Activated CD4-positive, alpha-beta T cell treated with anti-CD3 and anti-CD28 coated beads for 36 hours (primary cell): ENCODE measurements around the gene PCDHGB5. TPM values are rescaled to one million over a fixed set of nuclear protein-coding genes. Genes with fewer than 3 reads are reported as not detected.
"Not testable (repeated sequence)": the region's sequence is repeated elsewhere in the genome, so short reads cannot be mapped to it uniquely, and the experiment has no call there.

Experiments
- ATAC-seq: fragments of 200-7000 bp; cut with Tn5 transposase; one replicate; pipeline ENCODE4 v1.10.0; 2021; ENCODE audit warnings: mild to moderate bottlenecking, moderate library complexity
- CTCF ChIA-PET: fragments of 350-600 bp; sonication (Branson Sonifier 250); formaldehyde crosslinking; loops from one replicate; lab custom pipeline; 2021; ENCODE audit warnings: antibody characterized with exemption; lab: Charles Lee
- POLR2A ChIA-PET: fragments of 350-600 bp; sonication (Branson Sonifier 250); formaldehyde crosslinking; loops from one replicate; lab custom pipeline; 2021; ENCODE audit warnings: antibody characterized with exemption, inconsistent platforms; lab: Charles Lee
- DNase-seq: peaks from one replicate; pipeline ENCODE4 v3.0.0-alpha.2; 2020
- H3K27ac Mint-ChIP-seq: one replicate; pipeline ENCODE4 v1.8.0; 2021; ENCODE audit warnings: mixed read lengths
- H3K27me3 Mint-ChIP-seq: one replicate; pipeline ENCODE4 v1.8.0; 2021; ENCODE audit warnings: mixed read lengths
- H3K36me3 Mint-ChIP-seq: one replicate; pipeline ENCODE4 v1.8.0; 2021; ENCODE audit warnings: low read depth, mixed read lengths
- H3K4me1 Mint-ChIP-seq: one replicate; pipeline ENCODE4 v1.8.0; 2021; ENCODE audit warnings: mixed read lengths
- H3K4me3 Mint-ChIP-seq: one replicate; pipeline ENCODE4 v1.8.0; 2021; ENCODE audit warnings: mild to moderate bottlenecking, moderate library complexity, mixed read lengths
- H3K9me3 Mint-ChIP-seq: one replicate; pipeline ENCODE4 v1.8.0; 2021; ENCODE audit warnings: low read depth, mixed read lengths
- intact Hi-C, 2 experiments: fragments of 100-400 bp; cut with DNase I in 1 of 2; cut with micrococcal nuclease in 1 of 2; formaldehyde crosslinking; loops; one replicate each; pipeline versions ENCODE4 v1.14.2 to v1.15.1; 2022 to 2024; cut with DNase I, micrococcal nuclease
- total RNA-seq, 2 experiments: library from RNA; stranded (reverse); gene quantifications; one replicate each; pipeline ENCODE4 v1.2.3, GENCODE V29; 2021

PCDHGB5 gene
- total RNA-seq, 2 experiments from 2014 or later: 0.05 to 0.09 TPM

- POLR2A ChIA-PET: interaction anchor here (0.7 kb wide), 2 partner anchors 27 to 54 kb away, joined by 3 to 5 read pairs; no protein-coding TSS in a partner anchor
- H3K4me1 Mint-ChIP-seq: peaks cover 17% of the 10 kb centered on the region
- intact Hi-C loops: loop anchor here (1.0 to 5.0 kb wide), 3 partner anchors 47 to 134 kb away; partner anchors contain the start of gene PCDHGC3 (in 1 of the 2)
- ATAC-seq (peak; percentile 73), DNase-seq (peak; percentile 68)
- H3K27me3 Mint-ChIP-seq: peaks cover 69% of the 10 kb centered on the region
- H3K4me3 Mint-ChIP-seq: peak within 1 kb of the TSS; percentile 45
- peaks cover 31% of the 10 kb centered on the region for H3K36me3 Mint-ChIP-seq
- H3K27ac Mint-ChIP-seq: no peak within 1 kb of the TSS
- CTCF ChIA-PET: interaction anchor here (0.6 to 3.3 kb wide), 36 partner anchors 9 to 1247 kb away, joined by 3 to 32 read pairs (median 4); partner anchors contain the start of genes PCDHGA10, PCDHGA11, PCDHGA3 and PCDHGA4
- H3K9me3 Mint-ChIP-seq: peaks cover 33% of the 10 kb centered on the region
These were observed 32.8 kb downstream of the PCDHGB5 start, which contains the start of gene PCDHGA12 for GRCh38 chr5:141430332-141431113. TSS of gene PCDHGA12 (plus strand) at chr5:141430507. CDS start at chr5:141430760, 253 bp downstream.

DNA sequence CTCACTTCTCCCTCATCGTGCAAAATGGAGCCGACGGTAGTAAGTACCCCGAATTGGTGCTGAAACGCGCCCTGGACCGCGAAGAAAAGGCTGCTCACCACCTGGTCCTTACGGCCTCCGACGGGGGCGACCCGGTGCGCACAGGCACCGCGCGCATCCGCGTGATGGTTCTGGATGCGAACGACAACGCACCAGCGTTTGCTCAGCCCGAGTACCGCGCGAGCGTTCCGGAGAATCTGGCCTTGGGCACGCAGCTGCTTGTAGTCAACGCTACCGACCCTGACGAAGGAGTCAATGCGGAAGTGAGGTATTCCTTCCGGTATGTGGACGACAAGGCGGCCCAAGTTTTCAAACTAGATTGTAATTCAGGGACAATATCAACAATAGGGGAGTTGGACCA, 33.5 kb downstream of the PCDHGB5 start:
- Mint-ChIP-seq H3K4me3 (peak overlapping the region; percentile 45), H3K27me3 (peaks cover 64% of the 10 kb centered on the region), H3K27ac (no peak overlapping the region), H3K9me3 (peaks cover 33% of the 10 kb centered on the region), H3K4me1 (peaks cover 17% of the 10 kb centered on the region), H3K36me3 (peaks cover 31% of the 10 kb centered on the region)
- peak; percentile 36 for ATAC-seq
- POLR2A ChIA-PET: no interaction called here
- intact Hi-C loops: loop anchor here in 1 of 2 experiments (5.0 kb wide), 1 partner anchor 46 kb away; the partner anchor contains the start of gene PCDHGC3
- DNase-seq: peak; percentile 33
- CTCF ChIA-PET: interaction anchor here (0.7 to 3.3 kb wide), 24 partner anchors 10 to 133 kb away, joined by 3 to 32 read pairs (median 6); partner anchors contain the start of genes PCDHGA10, PCDHGA11, PCDHGA3 and PCDHGA4

DNA sequence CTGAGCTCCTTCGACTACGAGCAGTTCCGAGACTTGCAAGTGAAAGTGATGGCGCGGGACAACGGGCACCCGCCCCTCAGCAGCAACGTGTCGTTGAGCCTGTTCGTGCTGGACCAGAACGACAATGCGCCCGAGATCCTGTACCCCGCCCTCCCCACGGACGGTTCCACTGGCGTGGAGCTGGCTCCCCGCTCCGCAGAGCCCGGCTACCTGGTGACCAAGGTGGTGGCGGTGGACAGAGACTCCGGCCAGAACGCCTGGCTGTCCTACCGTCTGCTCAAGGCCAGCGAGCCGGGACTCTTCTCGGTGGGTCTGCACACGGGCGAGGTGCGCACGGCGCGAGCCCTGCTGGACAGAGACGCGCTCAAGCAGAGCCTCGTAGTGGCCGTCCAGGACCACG, 34.6 kb downstream of the PCDHGB5 start:
- POLR2A ChIA-PET, H3K4me3 Mint-ChIP-seq, DNase-seq, ATAC-seq, H3K27ac Mint-ChIP-seq: not testable (repeated sequence)
- Mint-ChIP-seq H3K9me3 (peaks cover 31% of the 10 kb centered on the region), H3K4me1 (peaks cover 17% of the 10 kb centered on the region), H3K27me3 (peaks cover 55% of the 10 kb centered on the region), H3K36me3 (peaks cover 27% of the 10 kb centered on the region)
- intact Hi-C loops: loop anchor here in 1 of 2 experiments (5.0 kb wide), 1 partner anchor 45 kb away; the partner anchor contains the start of gene PCDHGC3
- CTCF ChIA-PET: interaction anchor here (0.7 to 3.3 kb wide), 4 partner anchors 11 to 92 kb away, joined by 3 to 32 read pairs (median 10); partner anchors contain the start of gene PCDHGA11

GRCh38 chr5:141432726-141433125, 35.0 kb downstream of the PCDHGB5 start:
- POLR2A ChIA-PET, H3K27ac Mint-ChIP-seq, DNase-seq, H3K4me3 Mint-ChIP-seq, ATAC-seq: not testable (repeated sequence)
- CTCF ChIA-PET: interaction anchor here (0.7 kb wide), 1 partner anchor 33 kb away, joined by 3 read pairs; no protein-coding TSS in a partner anchor
- Mint-ChIP-seq H3K4me1 (peaks cover 17% of the 10 kb centered on the region), H3K36me3 (peaks cover 27% of the 10 kb centered on the region), H3K27me3 (peaks cover 52% of the 10 kb centered on the region), H3K9me3 (peaks cover 29% of the 10 kb centered on the region)
- intact Hi-C loops: loop anchor here in 1 of 2 experiments (5.0 kb wide), 1 partner anchor 45 kb away; the partner anchor contains the start of gene PCDHGC3

DNA sequence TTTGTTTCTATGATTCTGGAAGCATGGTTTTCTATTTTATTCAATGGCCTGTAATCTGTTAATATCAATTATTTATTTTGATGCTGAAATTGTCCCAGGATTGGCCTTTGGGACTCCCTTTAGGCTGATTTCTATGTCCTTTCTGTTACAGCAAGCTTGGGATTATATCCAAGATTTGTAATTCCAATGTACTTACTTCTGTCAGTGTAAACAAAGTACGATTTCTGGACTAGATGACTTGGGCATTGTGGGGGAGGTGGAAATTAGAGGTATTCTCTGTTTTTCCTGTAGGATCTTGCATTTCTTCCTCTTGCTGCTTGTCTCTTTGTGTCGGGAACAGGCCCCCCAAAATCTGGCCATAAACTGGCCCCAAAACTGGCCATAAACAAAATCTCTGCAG, 36.3 kb downstream of the PCDHGB5 start:
- ChIA-PET POLR2A (no interaction called here), CTCF (interaction anchor here (0.6 kb wide), 2 partner anchors 37 to 42 kb away, joined by 3 read pairs; partner anchors contain the start of gene PCDHGC3)
- peaks cover 21% of the 10 kb centered on the region for H3K36me3 Mint-ChIP-seq
- ATAC-seq (no peak), DNase-seq (no peak)
- no peak overlapping the region for H3K4me3 Mint-ChIP-seq
- peaks cover 17% of the 10 kb centered on the region for H3K4me1 Mint-ChIP-seq
- H3K27me3 Mint-ChIP-seq: peaks cover 44% of the 10 kb centered on the region
- intact Hi-C loops: loop anchor here in 1 of 2 experiments (5.0 kb wide), 1 partner anchor 43 kb away; the partner anchor contains the start of gene PCDHGC3
- peaks cover 27% of the 10 kb centered on the region for H3K9me3 Mint-ChIP-seq
- H3K27ac Mint-ChIP-seq: no peak overlapping the region

- CTCF ChIA-PET: interaction anchor here (0.9 to 1.3 kb wide), 2 partner anchors 16 to 127 kb away, joined by 3 read pairs; partner anchors contain the start of gene PCDHGA11
- POLR2A ChIA-PET: no interaction called here
These were observed 39.5 kb downstream of the PCDHGB5 start for GRCh38 chr5:141437221-141437620.

DNA sequence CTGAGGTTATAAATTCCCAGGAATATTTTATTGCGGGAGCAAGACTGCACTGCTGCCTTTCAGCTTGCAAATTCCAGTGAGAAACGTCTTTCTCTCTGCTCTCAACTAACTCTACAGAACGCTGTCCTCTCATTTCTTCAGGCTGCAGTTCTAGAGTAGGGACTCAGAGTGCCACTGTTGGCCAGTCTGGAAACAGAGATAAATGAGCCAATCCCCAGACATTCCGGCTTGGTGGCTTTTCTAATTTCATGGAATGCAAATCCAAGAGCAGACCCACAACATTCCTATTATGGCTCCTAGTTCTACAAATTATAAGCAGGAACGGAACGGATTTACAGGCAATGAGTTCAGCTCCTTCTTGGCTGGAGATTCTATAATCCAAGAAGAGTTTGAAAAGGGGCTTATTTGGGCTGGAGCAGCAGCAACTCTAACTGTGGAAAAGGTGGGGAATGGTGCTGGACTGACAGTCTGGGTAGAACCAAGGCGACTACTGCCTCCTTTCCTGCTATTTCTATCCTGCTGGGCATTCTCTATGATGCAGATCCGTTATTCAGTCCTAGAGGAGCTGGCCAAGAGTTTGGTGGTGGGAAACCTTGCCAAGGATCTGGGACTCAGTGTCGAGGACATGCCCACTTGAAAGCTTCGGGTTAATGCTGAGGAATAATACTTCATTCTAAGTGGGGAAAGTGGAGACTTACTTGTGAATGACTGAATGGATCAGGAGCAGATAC, 41.8 kb downstream of the PCDHGB5 start:
- H3K27ac Mint-ChIP-seq: no peak overlapping the region
- ChIA-PET POLR2A (no interaction called here), CTCF (interaction anchor here (0.6 to 0.8 kb wide), 3 partner anchors 16 to 232 kb away, joined by 3 to 4 read pairs (median 3); partner anchors contain the start of gene PCDHGB7)
- H3K36me3 Mint-ChIP-seq: no peaks in the 10 kb centered on the region
- peaks cover 7% of the 10 kb centered on the region for H3K9me3 Mint-ChIP-seq
- ATAC-seq (no peak), DNase-seq (no peak)
- H3K27me3 Mint-ChIP-seq: peaks cover 27% of the 10 kb centered on the region
- no peak overlapping the region for H3K4me3 Mint-ChIP-seq
- intact Hi-C loops: no loop called here
- H3K4me1 Mint-ChIP-seq: no peaks in the 10 kb centered on the region

More at GRCh38 chr5:141437221-141437620, 39.5 kb downstream of the PCDHGB5 start:
- H3K27ac Mint-ChIP-seq: no peak overlapping the region
- H3K27me3 Mint-ChIP-seq: peaks cover 38% of the 10 kb centered on the region
- intact Hi-C loops: no loop called here
- peaks cover 15% of the 10 kb centered on the region for H3K9me3 Mint-ChIP-seq
- DNase-seq: no peak
- ATAC-seq: no peak
- peaks cover 2% of the 10 kb centered on the region for H3K36me3 Mint-ChIP-seq
- H3K4me3 Mint-ChIP-seq: no peak overlapping the region
- H3K4me1 Mint-ChIP-seq: no peaks in the 10 kb centered on the region

DNA sequence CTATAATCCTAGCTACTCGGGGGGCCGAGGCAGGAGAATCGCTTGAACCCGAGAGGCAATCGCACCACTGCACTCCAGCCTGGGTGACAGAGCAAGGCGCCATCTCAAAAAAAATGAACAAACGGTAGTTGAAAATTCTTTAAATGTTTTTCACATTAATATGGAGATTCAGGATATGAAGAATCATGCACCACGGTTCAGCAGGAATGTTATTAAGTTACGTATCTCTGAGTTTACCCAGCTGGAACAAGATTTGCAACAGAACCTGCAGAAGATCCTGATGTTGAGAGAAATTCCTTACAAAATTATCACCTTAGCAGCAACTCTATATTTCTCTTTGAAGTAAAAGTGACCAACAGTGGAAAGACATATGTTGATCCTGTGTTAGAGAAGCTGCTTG, 42.6 kb downstream of the PCDHGB5 start:
- Mint-ChIP-seq H3K27me3 (peaks cover 25% of the 10 kb centered on the region), H3K4me1 (no peaks in the 10 kb centered on the region), H3K9me3 (peaks cover 7% of the 10 kb centered on the region), H3K36me3 (no peaks in the 10 kb centered on the region), H3K27ac (no peak overlapping the region), H3K4me3 (no peak overlapping the region)
- ChIA-PET POLR2A (interaction anchor here (0.7 kb wide), 1 partner anchor 484 kb away, joined by 4 read pairs; no protein-coding TSS in a partner anchor), CTCF (interaction anchor here (0.5 to 0.6 kb wide), 3 partner anchors 17 to 232 kb away, joined by 3 to 4 read pairs (median 4); no protein-coding TSS in a partner anchor)
- DNase-seq (no peak), ATAC-seq (no peak)
- intact Hi-C loops: no loop called here

- Mint-ChIP-seq H3K9me3 (peaks cover 7% of the 10 kb centered on the region), H3K27me3 (peaks cover 26% of the 10 kb centered on the region), H3K4me1 (no peaks in the 10 kb centered on the region), H3K27ac (no peak overlapping the region), H3K36me3 (no peaks in the 10 kb centered on the region), H3K4me3 (no peak overlapping the region)
- intact Hi-C loops: no loop called here
- ATAC-seq: no peak
- DNase-seq: no peak
- CTCF ChIA-PET: interaction anchor here (2.0 kb wide), 1 partner anchor 11 kb away, joined by 6 read pairs; the partner anchor contains the start of gene PCDHGA12
- POLR2A ChIA-PET: no interaction called here
These were observed 43.9 kb downstream of the PCDHGB5 start for GRCh38 chr5:141441571-141442170.
